Neuronal stem cell (in vitro differentiated cells): ENCODE results near the gene ITPR2.

Source experiments
- DNase-seq: peaks from one replicate; pipeline ENCODE4 v3.0.0-alpha.2; 2013; ENCODE audit warnings: low spot score
- H2AFZ ChIP-seq: one replicate; pipeline ENCODE4 v1.6.1; 2013; ENCODE audit warnings: mild to moderate bottlenecking, low read length, inconsistent platforms
- H2AK5ac ChIP-seq: 2 replicates; pipeline ENCODE4 v1.6.1; 2013; ENCODE audit warnings: low read depth, mild to moderate bottlenecking, inconsistent platforms, low read length, moderate library complexity, mixed read lengths
- H2BK120ac ChIP-seq: 2 replicates; pipeline ENCODE4 v1.6.1; 2013; ENCODE audit warnings: low read depth, mild to moderate bottlenecking, inconsistent platforms, low read length, moderate library complexity, mixed read lengths
- H2BK12ac ChIP-seq: one replicate; pipeline ENCODE4 v1.6.1; 2013; ENCODE audit warnings: low read length, inconsistent platforms
- H2BK15ac ChIP-seq: 2 replicates; pipeline ENCODE4 v1.6.1; 2013; ENCODE audit warnings: mild to moderate bottlenecking, low read length, inconsistent platforms, mixed read lengths
- H2BK5ac ChIP-seq: one replicate; pipeline ENCODE4 v1.6.1; 2013; ENCODE audit warnings: inconsistent platforms, mild to moderate bottlenecking, low read length, moderate library complexity
- H3K14ac ChIP-seq: one replicate; pipeline ENCODE4 v1.6.1; 2013; ENCODE audit warnings: low read length, inconsistent platforms
- H3K18ac ChIP-seq: 2 replicates; pipeline ENCODE4 v1.6.1; 2013; ENCODE audit warnings: low read length, inconsistent platforms
- H3K23ac ChIP-seq: 2 replicates; pipeline ENCODE4 v1.6.1; 2013; ENCODE audit warnings: low read depth, mild to moderate bottlenecking, mixed read lengths, low read length, inconsistent platforms; ENCODE audit not compliant: poor library complexity
- H3K27ac ChIP-seq: replicated peaks from 3 replicates; pipeline ENCODE4 v1.5.1; 2013; ENCODE audit warnings: low read length, inconsistent platforms
- H3K27me3 ChIP-seq, 3 experiments: 2 replicates each; pipeline ENCODE4 v1.6.1; 2013; ENCODE audit warnings: low read length in 3 of 3, mild to moderate bottlenecking in 2 of 3, inconsistent platforms in 1 of 3, low read depth in 1 of 3, mixed read lengths in 1 of 3, moderate library complexity in 1 of 3; ENCODE audit not compliant: control insufficient read depth in 3 of 3, insufficient read depth in 3 of 3
- H3K36me3 ChIP-seq, 2 donors: replicated peaks in 1 of 2; 2 replicates each; pipeline ENCODE4 v1.6.1; 2013; ENCODE audit warnings: low read length in 2 of 2; ENCODE audit not compliant: control insufficient read depth in 2 of 2, insufficient read depth in 2 of 2
- H3K4ac ChIP-seq: 2 replicates; pipeline ENCODE4 v1.6.1; 2013; ENCODE audit warnings: inconsistent platforms, mild to moderate bottlenecking, low read length, moderate library complexity
- H3K4me1 ChIP-seq, 2 donors: 1 replicate in 1 of 2; 2 replicates in 1 of 2; pipeline ENCODE4 v1.6.1; 2013; ENCODE audit warnings: low read length in 2 of 2, low read depth in 1 of 2; ENCODE audit not compliant: control insufficient read depth in 2 of 2, insufficient read depth in 1 of 2
- H3K4me2 ChIP-seq: one replicate; pipeline ENCODE4 v1.6.1; 2013; ENCODE audit warnings: mild to moderate bottlenecking, low read length, inconsistent platforms; ENCODE audit not compliant: insufficient read depth, poor library complexity, severe bottlenecking
- H3K4me3 ChIP-seq, 2 donors: 2 replicates each; pipeline ENCODE4 v1.5.1; 2013; ENCODE audit warnings: low read length in 2 of 2, mild to moderate bottlenecking in 2 of 2, inconsistent platforms in 1 of 2, moderate library complexity in 1 of 2
- H3K79me1 ChIP-seq: one replicate; pipeline ENCODE4 v1.6.1; 2013; ENCODE audit warnings: low read depth, mild to moderate bottlenecking, inconsistent platforms, low read length, moderate library complexity
- H3K9ac ChIP-seq: one replicate; pipeline ENCODE4 v1.6.1; 2013; ENCODE audit warnings: mild to moderate bottlenecking, low read depth, low read length, inconsistent platforms; ENCODE audit not compliant: poor library complexity
- H3K9me3 ChIP-seq, 2 donors: replicated peaks in 1 of 2; 2 replicates each; pipeline versions ENCODE3 to v1.6.1; 2013; ENCODE audit warnings: low read length in 2 of 2, mild to moderate bottlenecking in 2 of 2, inconsistent platforms in 1 of 2, low read depth in 1 of 2, mixed read lengths in 1 of 2, moderate library complexity in 1 of 2; ENCODE audit not compliant: control insufficient read depth in 2 of 2, insufficient read depth in 1 of 2
- H4K8ac ChIP-seq: one replicate; pipeline ENCODE4 v1.6.1; 2013; ENCODE audit warnings: low read depth, mild to moderate bottlenecking, inconsistent platforms, low read length, moderate library complexity
- H4K91ac ChIP-seq: one replicate; pipeline ENCODE4 v1.6.1; 2013; ENCODE audit warnings: low read length, low read depth, mild to moderate bottlenecking, inconsistent platforms; ENCODE audit not compliant: poor library complexity
- WGBS, 2 donors: extraction: QIAGEN DNeasy Blood & Tissue Kit; methylation state at CpG; one replicate each; pipeline ENCODE4 v1.1.7; 2013; ENCODE audit warnings: missing lambda C conversion rate in 2 of 2, mixed read lengths in 1 of 2; ENCODE audit not compliant: insufficient read length in 2 of 2, insufficient replicate concordance in 1 of 2; ENCODE audit errors: extremely low coverage in 2 of 2; 5-methylcytosine and 5-hydroxymethylcytosine counted together

The ITPR2 gene

DNA sequence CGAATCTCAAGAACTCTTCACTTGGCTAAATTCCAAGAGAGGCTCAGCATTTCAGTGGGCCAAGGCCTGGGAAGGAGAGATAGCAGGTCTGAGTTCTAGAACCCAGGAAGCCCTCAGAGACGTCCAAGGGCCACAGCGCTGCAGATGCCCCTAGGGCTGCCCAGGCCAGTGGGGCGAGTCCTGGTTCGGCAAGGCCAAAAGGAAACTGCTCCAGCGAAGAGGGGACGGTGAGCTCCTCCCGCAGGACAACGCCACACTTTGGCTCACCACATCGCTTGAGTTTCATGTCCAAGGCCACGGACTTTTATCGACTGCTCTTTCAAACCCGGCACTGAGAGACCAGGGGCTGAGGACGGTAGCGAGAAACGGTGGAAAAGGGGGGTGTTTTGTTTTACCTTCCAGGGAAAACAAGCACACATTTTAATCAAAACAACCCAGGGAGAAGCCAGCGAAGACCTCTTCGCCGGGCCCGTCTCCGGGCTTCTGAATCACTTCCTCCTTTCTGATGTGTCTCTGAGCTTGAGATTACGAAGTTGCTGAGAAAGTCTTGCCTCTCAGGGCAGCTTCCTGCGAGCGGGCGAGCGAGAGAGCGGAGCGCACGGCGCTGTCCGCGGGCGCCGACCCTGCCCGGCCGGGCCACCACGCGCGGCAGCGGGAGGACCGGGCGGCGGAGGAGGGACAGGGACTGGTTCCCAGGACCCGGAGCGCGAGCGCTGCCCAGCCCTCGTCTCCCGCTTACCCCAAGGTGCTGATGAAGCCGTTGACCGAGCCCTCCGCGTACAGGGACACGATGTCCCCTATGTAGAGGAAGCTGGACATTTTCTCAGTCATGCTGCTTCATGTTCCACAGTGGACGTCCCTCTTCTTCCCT, 808 bp downstream of the ITPR2 start:
- Histone ChIP-seq H2BK120ac (no peak overlapping the region), H3K4me1 (peaks cover 0 to 3% of the 10 kb centered on the region in 2 donors), H3K36me3 (no peaks in the 10 kb centered on the region), H3K4me3 (peak overlapping the region; percentile 53 to 84), H2BK5ac (peak overlapping the region; percentile 83), H3K27me3 (peaks cover 0 to 15% (median 10%) of the 10 kb centered on the region in 3 experiments), H2BK15ac (no peak overlapping the region), H2BK12ac (no peak overlapping the region), H3K27ac (no peak overlapping the region), H3K14ac (no peak overlapping the region), H3K79me1 (no peaks in the 10 kb centered on the region), H3K4ac (no peak overlapping the region), H3K18ac (peak overlapping the region; percentile 90), H3K23ac (peak overlapping the region; percentile 93), H2AK5ac (no peak overlapping the region), H3K4me2 (peak overlapping the region; percentile 97), H3K9ac (peak overlapping the region; percentile 56), H3K9me3 (no peaks in the 10 kb centered on the region), H2AFZ (peak overlapping the region; percentile 95), H4K8ac (no peak overlapping the region), H4K91ac (no peak overlapping the region)
- DNase-seq, result peak; percentile 29
- WGBS, 2 donors, result no CpG with 5 or more reads among the region's 55 CpGs

DNA sequence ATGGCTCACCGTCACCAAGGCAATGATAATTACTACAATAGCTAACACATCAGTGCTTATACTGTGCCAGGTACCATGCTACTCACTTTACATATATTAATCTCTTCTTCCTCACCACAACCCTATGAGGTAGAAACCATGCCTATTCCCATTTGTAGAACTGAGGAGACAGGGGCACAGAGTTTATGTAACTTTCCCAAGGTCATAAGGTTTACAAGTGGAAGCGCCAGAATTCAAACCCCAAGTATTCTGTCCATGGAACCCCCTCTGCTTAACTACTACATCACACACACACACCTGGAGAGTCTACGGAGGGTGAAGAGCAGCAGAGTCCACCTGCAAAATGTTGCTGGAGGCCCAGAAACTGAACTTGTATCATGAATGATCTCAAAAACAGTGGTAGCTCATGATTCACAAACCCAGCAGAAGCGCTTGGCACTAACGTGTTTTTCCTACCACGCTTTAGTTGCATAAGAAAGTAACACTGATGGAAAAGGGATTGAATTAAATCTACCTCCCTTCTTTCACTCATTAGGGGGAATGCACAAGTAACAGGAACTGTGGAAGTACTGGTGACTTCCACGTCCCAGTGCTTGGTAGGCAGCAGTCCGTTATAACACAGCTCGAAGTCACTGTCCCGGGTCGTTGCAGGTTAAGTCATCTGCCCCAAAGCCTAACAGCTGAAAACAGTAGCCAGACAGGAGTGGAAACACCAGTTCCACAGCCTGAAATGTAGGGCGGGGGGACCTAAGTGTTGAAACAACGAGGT, 2.0 kb downstream of the ITPR2 start:
- Histone ChIP-seq H2AK5ac (no peak overlapping the region), H3K27me3 (peaks cover 0 to 15% (median 8%) of the 10 kb centered on the region in 3 experiments), H3K27ac (no peak overlapping the region), H2AFZ (no peak overlapping the region), H4K8ac (no peak overlapping the region), H3K18ac (no peak overlapping the region), H3K9ac (no peak overlapping the region), H2BK15ac (no peak overlapping the region), H2BK5ac (no peak overlapping the region), H3K79me1 (no peaks in the 10 kb centered on the region), H3K36me3 (no peaks in the 10 kb centered on the region), H3K4me3 (no peak overlapping the region), H3K9me3 (no peaks in the 10 kb centered on the region), H3K23ac (no peak overlapping the region), H3K14ac (no peak overlapping the region), H4K91ac (no peak overlapping the region), H3K4me1 (peaks cover 0 to 3% of the 10 kb centered on the region in 2 donors), H2BK12ac (no peak overlapping the region), H2BK120ac (no peak overlapping the region), H3K4ac (no peak overlapping the region), H3K4me2 (no peak overlapping the region)
- no CpG with 5 or more reads among the region's 13 CpGs for WGBS, 2 donors
- DNase-seq, result no peak

DNA sequence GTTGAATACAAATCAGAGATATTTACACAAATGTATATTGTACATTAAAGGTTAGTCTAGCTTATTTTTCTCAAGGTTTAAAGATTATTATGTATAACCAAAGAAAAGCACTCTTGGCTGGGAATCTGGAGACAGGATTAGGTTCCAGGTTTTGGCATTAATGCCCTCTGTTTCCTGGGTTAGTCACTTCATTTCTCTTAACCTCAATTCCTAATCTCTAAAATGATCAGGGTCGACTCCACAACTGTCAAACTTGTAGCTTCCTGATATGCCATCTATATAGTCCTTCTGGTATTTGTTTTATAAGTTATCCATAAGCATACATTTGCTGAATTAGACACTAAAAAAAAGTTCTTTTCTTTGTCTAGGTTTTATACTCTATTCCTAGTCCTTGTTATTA, 2.6 kb downstream of the ITPR2 start:
- Histone ChIP-seq H3K4me2 (no peak overlapping the region), H3K27ac (no peak overlapping the region), H2BK5ac (no peak overlapping the region), H3K4ac (no peak overlapping the region), H3K36me3 (no peaks in the 10 kb centered on the region), H3K18ac (no peak overlapping the region), H2BK15ac (no peak overlapping the region), H3K4me3 (no peak overlapping the region), H3K27me3 (peaks cover 0 to 15% (median 8%) of the 10 kb centered on the region in 3 experiments), H4K91ac (no peak overlapping the region), H2BK12ac (no peak overlapping the region), H3K23ac (no peak overlapping the region), H3K14ac (no peak overlapping the region), H2AK5ac (no peak overlapping the region), H4K8ac (no peak overlapping the region), H3K4me1 (peaks cover 0 to 3% of the 10 kb centered on the region in 2 donors), H3K9me3 (no peaks in the 10 kb centered on the region), H2AFZ (no peak overlapping the region), H3K79me1 (no peaks in the 10 kb centered on the region), H3K9ac (no peak overlapping the region), H2BK120ac (no peak overlapping the region)
- no CpG with 5 or more reads among the region's 1 CpG for WGBS, 2 donors
- no peak for DNase-seq
